CD14-positive monocyte (primary cell): ENCODE results near the gene KRT2. TPM values are rescaled to one million over a fixed set of nuclear protein-coding genes. Genes with fewer than 3 reads are reported as not detected.

Source experiments
- DNase-seq, 3 donors: peaks; one replicate each; pipeline ENCODE4 v3.0.0-alpha.2; 2011 to 2022
- H2AFZ ChIP-seq: 2 replicates; pipeline ENCODE4 v1.6.0; 2012; ENCODE audit warnings: mild to moderate bottlenecking, low read depth, low read length, inconsistent platforms; ENCODE audit not compliant: insufficient read depth, poor library complexity, severe bottlenecking
- H3K27ac ChIP-seq, 2 donors: 1 replicate in 1 of 2; 2 replicates in 1 of 2; pipeline ENCODE4 v1.5.1; 2012 to 2013; ENCODE audit warnings: low read length in 2 of 2, control low read depth in 1 of 2, inconsistent platforms in 1 of 2, low read depth in 1 of 2, mild to moderate bottlenecking in 1 of 2
- H3K27me3 ChIP-seq, 2 donors: one replicate each; pipeline versions ENCODE4 v1.6.0 to v1.6.1; 2011 to 2013; ENCODE audit warnings: low read length in 2 of 2; ENCODE audit not compliant: control insufficient read depth in 2 of 2, insufficient read depth in 2 of 2
- H3K36me3 ChIP-seq, 2 donors: replicated peaks in 1 of 2; 1 replicate in 1 of 2; 2 replicates in 1 of 2; pipeline versions ENCODE4 v1.5.1 to v1.6.1; 2012 to 2013; ENCODE audit warnings: low read length in 2 of 2, control low read depth in 1 of 2, inconsistent platforms in 1 of 2, mild to moderate bottlenecking in 1 of 2; ENCODE audit not compliant: insufficient read depth in 2 of 2, control insufficient read depth in 1 of 2
- H3K4me1 ChIP-seq, 2 donors: 1 replicate in 1 of 2; 2 replicates in 1 of 2; pipeline versions ENCODE4 v1.5.1 to v1.6.1; 2012 to 2013; ENCODE audit warnings: low read length in 2 of 2, control low read depth in 1 of 2, inconsistent platforms in 1 of 2, mild to moderate bottlenecking in 1 of 2, moderate library complexity in 1 of 2; ENCODE audit not compliant: insufficient read depth in 2 of 2, control insufficient read depth in 1 of 2
- H3K4me2 ChIP-seq: replicated peaks from 2 replicates; pipeline ENCODE3; 2012; ENCODE audit warnings: low read length, moderate library complexity, mild to moderate bottlenecking; ENCODE audit not compliant: poor library complexity, severe bottlenecking; ENCODE audit errors: extremely low read depth
- H3K4me3 ChIP-seq, 3 experiments: fragments of 200-600 bp in 1 of 3; sonication (generic) in 1 of 3; replicated peaks in 1 of 3; 1 replicate in 2 of 3; 2 replicates in 1 of 3; pipeline ENCODE4 v1.5.1; 2011 to 2013; ENCODE audit warnings: low read length in 3 of 3, mild to moderate bottlenecking in 3 of 3, control low read depth in 2 of 3, low read depth in 2 of 3, inconsistent platforms in 1 of 3, moderate library complexity in 1 of 3
- H3K79me2 ChIP-seq: 2 replicates; pipeline ENCODE4 v1.6.0; 2012; ENCODE audit warnings: mild to moderate bottlenecking, control low read depth, inconsistent platforms, low read length, moderate library complexity; ENCODE audit not compliant: insufficient read depth
- H3K9ac ChIP-seq: 2 replicates; pipeline ENCODE4 v1.6.0; 2017; ENCODE audit warnings: low read length, mild to moderate bottlenecking; ENCODE audit not compliant: insufficient read depth, poor library complexity, severe bottlenecking
- H3K9me3 ChIP-seq, 2 donors: replicated peaks in 1 of 2; 1 replicate in 1 of 2; 2 replicates in 1 of 2; pipeline versions ENCODE4 v1.5.1 to v1.6.1; 2012 to 2013; ENCODE audit warnings: low read length in 2 of 2, control low read depth in 1 of 2; ENCODE audit not compliant: control insufficient read depth in 1 of 2, insufficient read depth in 1 of 2
- H4K20me1 ChIP-seq: 2 replicates; pipeline ENCODE4 v1.6.0; 2012; ENCODE audit warnings: mild to moderate bottlenecking, low read length, control low read depth, moderate library complexity; ENCODE audit not compliant: insufficient read depth
- H3K27ac Mint-ChIP-seq, 7 donors: one replicate each; pipeline ENCODE4 v1.8.0; 2020; ENCODE audit warnings: mild to moderate bottlenecking in 7 of 7, mixed read lengths in 7 of 7, moderate library complexity in 6 of 7, inconsistent platforms in 2 of 7
- H3K27me3 Mint-ChIP-seq, 3 donors: one replicate each; pipeline ENCODE4 v1.8.0; 2021 to 2022; ENCODE audit warnings: low read depth in 3 of 3, mild to moderate bottlenecking in 3 of 3, mixed read lengths in 3 of 3, moderate library complexity in 3 of 3, inconsistent platforms in 1 of 3
- H3K36me3 Mint-ChIP-seq, 2 donors: one replicate each; pipeline ENCODE4 v1.8.0; 2020; ENCODE audit warnings: mixed read lengths in 2 of 2, inconsistent platforms in 1 of 2, mild to moderate bottlenecking in 1 of 2
- H3K4me1 Mint-ChIP-seq: one replicate; pipeline ENCODE4 v1.8.0; 2020; ENCODE audit warnings: mild to moderate bottlenecking, mixed read lengths
- H3K4me3 Mint-ChIP-seq, 2 donors: one replicate each; pipeline ENCODE4 v1.8.0; 2020; ENCODE audit warnings: mild to moderate bottlenecking in 2 of 2, mixed read lengths in 2 of 2, moderate library complexity in 1 of 2
- H3K9me3 Mint-ChIP-seq, 7 donors: one replicate each; pipeline ENCODE4 v1.8.0; 2020 to 2022; ENCODE audit warnings: mixed read lengths in 7 of 7, mild to moderate bottlenecking in 6 of 7, moderate library complexity in 6 of 7, inconsistent platforms in 2 of 7
- WGBS: methylation state at CpG from one replicate; pipeline ENCODE4 v1.1.5; 2013; ENCODE audit warnings: missing lambda C conversion rate; ENCODE audit not compliant: insufficient coverage; 5-methylcytosine and 5-hydroxymethylcytosine counted together
- intact Hi-C, 2 donors: fragments of 100-400 bp; cut with micrococcal nuclease; formaldehyde crosslinking; loops; one replicate each; pipeline versions ENCODE4 v1.15.0 to v1.15.1; 2023
- polyA plus RNA-seq, 3 donors: library from polyadenylated mRNA; depleted of rRNA in 1 of 3; unstranded in 2 of 3; stranded (reverse) in 1 of 3; fragments of 300-500 nt in 2 of 3; fragments of >200 nt in 1 of 3; fragmentation: Illumina TruSeq in 2 of 3; gene quantifications; 1 replicate in 2 of 3; 2 replicates in 1 of 3; pipeline ENCODE4 v1.2.3, GENCODE V29; 2012 to 2021
- TF ChIP-seq, protein P1 (sequence below): fragments of 200-600 bp; IDR thresholded peaks from one replicate; pipeline ENCODE4 v1.8.0; 2022; ENCODE audit warnings: antibody characterized with exemption, mild to moderate bottlenecking

KRT2 gene
- polyA plus RNA-seq, 3 donors: not detected

DNA sequence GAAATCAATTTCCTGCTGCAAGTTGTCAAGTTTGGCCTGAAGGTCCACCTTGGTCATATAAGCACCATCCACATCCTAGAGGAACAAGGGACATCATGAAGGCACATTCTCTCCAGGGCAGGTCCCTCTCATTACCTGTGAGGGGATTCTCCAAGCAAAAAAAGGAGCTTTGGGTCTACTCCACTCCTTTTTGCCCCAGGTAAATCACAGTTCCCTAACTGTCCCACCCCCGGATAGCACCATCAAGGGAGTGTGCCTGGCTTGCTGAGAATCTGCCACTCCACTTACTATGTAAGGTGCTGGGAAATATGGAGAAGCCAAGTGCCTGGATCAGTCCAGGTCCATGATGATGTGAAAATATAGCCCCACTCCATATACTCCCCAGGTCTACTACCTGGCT is 25.7 kb upstream of the KRT2 start:
- H3K27me3 ChIP-seq: no peaks in the 10 kb centered on the region
- Mint-ChIP-seq H3K4me3 (no peak overlapping the region), H3K4me1 (no peaks in the 10 kb centered on the region), H3K27ac (no peak overlapping the region), H3K36me3 (no peaks in the 10 kb centered on the region), H3K27me3 (peaks cover 0 to 2% (median 0%) of the 10 kb centered on the region in 3 donors), H3K9me3 (peaks cover 0 to 1% (median 0%) of the 10 kb centered on the region in 7 donors)
- H3K79me2 ChIP-seq: no peaks in the 10 kb centered on the region
- no peak for DNase-seq
- intact Hi-C loops: no loop called here
- H4K20me1 ChIP-seq: no peaks in the 10 kb centered on the region
- H2AFZ ChIP-seq: no peak overlapping the region
- no peak overlapping the region for H3K4me2 ChIP-seq
- H3K9me3 ChIP-seq: no peaks in the 10 kb centered on the region
- no peak overlapping the region for H3K9ac ChIP-seq
- H3K4me3 ChIP-seq: no peak overlapping the region
- no peaks in the 10 kb centered on the region for H3K4me1 ChIP-seq
- WGBS: no CpG with 5 or more reads among the region's 1 CpG
- H3K27ac ChIP-seq: no peak overlapping the region
- H3K36me3 ChIP-seq: no peaks in the 10 kb centered on the region
- TF ChIP-seq, protein P1, sequence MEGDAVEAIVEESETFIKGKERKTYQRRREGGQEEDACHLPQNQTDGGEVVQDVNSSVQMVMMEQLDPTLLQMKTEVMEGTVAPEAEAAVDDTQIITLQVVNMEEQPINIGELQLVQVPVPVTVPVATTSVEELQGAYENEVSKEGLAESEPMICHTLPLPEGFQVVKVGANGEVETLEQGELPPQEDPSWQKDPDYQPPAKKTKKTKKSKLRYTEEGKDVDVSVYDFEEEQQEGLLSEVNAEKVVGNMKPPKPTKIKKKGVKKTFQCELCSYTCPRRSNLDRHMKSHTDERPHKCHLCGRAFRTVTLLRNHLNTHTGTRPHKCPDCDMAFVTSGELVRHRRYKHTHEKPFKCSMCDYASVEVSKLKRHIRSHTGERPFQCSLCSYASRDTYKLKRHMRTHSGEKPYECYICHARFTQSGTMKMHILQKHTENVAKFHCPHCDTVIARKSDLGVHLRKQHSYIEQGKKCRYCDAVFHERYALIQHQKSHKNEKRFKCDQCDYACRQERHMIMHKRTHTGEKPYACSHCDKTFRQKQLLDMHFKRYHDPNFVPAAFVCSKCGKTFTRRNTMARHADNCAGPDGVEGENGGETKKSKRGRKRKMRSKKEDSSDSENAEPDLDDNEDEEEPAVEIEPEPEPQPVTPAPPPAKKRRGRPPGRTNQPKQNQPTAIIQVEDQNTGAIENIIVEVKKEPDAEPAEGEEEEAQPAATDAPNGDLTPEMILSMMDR: no peak

DNA sequence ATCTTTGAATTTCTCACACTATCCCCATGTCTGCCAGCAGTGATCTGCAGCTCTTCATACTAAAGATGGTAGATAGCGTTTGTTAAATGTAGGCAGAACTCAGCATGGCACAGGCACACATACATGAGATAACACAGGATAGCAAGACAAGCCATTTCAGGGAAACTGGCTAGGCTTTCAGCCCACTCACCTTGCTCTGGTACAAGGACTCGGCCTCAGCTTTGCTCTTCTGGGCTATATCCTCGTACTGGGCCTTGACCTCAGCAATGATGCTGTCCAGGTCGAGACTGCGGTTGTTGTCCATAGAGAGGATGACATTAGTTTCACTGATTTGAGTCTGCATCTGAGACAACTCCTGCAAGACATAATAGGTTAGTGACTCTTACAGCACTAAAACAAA is 25.1 kb upstream of the KRT2 start:
- Histone ChIP-seq H3K9me3 (no peaks in the 10 kb centered on the region), H3K27me3 (no peaks in the 10 kb centered on the region)

More for the DNA sequence above, 25.1 kb upstream of the KRT2 start:
- H3K9ac ChIP-seq: no peak overlapping the region
- no peaks in the 10 kb centered on the region for H3K36me3 Mint-ChIP-seq
- H2AFZ ChIP-seq: no peak overlapping the region
- H3K4me3 ChIP-seq: no peak overlapping the region
- no peak overlapping the region for H3K27ac Mint-ChIP-seq
- no peak for DNase-seq
- no peak overlapping the region for H3K4me2 ChIP-seq
- no peaks in the 10 kb centered on the region for H3K79me2 ChIP-seq
- H3K4me1 ChIP-seq: no peaks in the 10 kb centered on the region
- H3K4me1 Mint-ChIP-seq: no peaks in the 10 kb centered on the region
- peaks cover 0 to under 1% (median 0%) of the 10 kb centered on the region in 7 donors for H3K9me3 Mint-ChIP-seq
- WGBS: 90% methylated on average over 3 of the region's 5 CpGs
- intact Hi-C loops: no loop called here
- H3K36me3 ChIP-seq: no peaks in the 10 kb centered on the region
- no peak overlapping the region for H3K27ac ChIP-seq
- peaks cover 0 to 2% (median 0%) of the 10 kb centered on the region in 3 donors for H3K27me3 Mint-ChIP-seq
- no peaks in the 10 kb centered on the region for H4K20me1 ChIP-seq
- H3K4me3 Mint-ChIP-seq: no peak overlapping the region
- TF ChIP-seq, protein P1: no peak
